SJSA1 (cell line): ENCODE data around the gene SERPIND1. TPM values are rescaled to one million over a fixed set of nuclear protein-coding genes. Genes with fewer than 3 reads are reported as not detected.

Source experiments
- DNase-seq, 2 experiments: peaks; one replicate each; pipeline ENCODE4 v3.0.0-alpha.2; 2015 to 2020; ENCODE audit warnings: low spot score in 2 of 2, low read depth in 1 of 2
- H3K27ac ChIP-seq: fragments of 250-450 bp; sonication (Bioruptor Pico); 2 replicates; pipeline ENCODE4 v1.5.1; 2020; ENCODE audit warnings: mild to moderate bottlenecking, moderate library complexity
- H3K27me3 ChIP-seq: fragments of 250-450 bp; sonication (Bioruptor Pico); replicated peaks from 2 replicates; pipeline ENCODE4 v1.5.1; 2020; ENCODE audit warnings: mild to moderate bottlenecking, moderate library complexity
- H3K36me3 ChIP-seq: fragments of 250-450 bp; sonication (Bioruptor Pico); 2 replicates; pipeline ENCODE4 v1.5.1; 2020; ENCODE audit warnings: mild to moderate bottlenecking
- H3K4me1 ChIP-seq: fragments of 250-450 bp; sonication (Bioruptor Pico); replicated peaks from 2 replicates; pipeline ENCODE4 v1.6.1; 2021; ENCODE audit warnings: mild to moderate bottlenecking
- H3K4me3 ChIP-seq: fragments of 250-450 bp; sonication (Bioruptor Pico); 2 replicates; pipeline ENCODE4 v1.5.1; 2020; ENCODE audit warnings: mild to moderate bottlenecking
- H3K9me3 ChIP-seq: fragments of 250-450 bp; sonication (Bioruptor Pico); replicated peaks from 2 replicates; pipeline ENCODE4 v1.5.1; 2020; ENCODE audit warnings: mild to moderate bottlenecking
- total RNA-seq: library from RNA; depleted of rRNA; stranded (reverse); fragments of >200 nt; shearing (Covaris generic); gene quantifications from 2 replicates; pipeline ENCODE4 v1.2.3, GENCODE V29; 2014

Gene SERPIND1
- total RNA-seq, 1 experiment from 2014 or later, result not detected

DNA sequence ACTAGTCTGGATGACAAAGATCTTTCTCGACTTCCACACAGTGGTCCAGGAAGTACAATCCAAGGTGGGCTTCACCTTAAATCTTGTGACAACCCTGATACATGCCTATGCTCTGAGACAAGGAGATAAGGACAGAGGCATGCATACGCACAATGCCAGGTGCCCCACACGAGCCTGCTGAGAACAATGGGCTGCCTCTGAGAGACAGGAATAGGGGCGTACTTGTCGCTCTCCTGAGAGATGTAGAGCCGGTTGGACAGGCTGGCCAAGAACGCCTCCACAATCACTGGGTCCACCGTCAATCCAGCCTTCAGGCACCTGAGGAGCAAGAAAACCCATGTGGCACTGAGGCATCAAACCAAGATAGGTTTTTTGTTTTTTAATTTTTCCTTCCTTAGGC is 25.5 kb downstream of the SERPIND1 start:
- H3K9me3 ChIP-seq, result no peaks in the 10 kb centered on the region
- no peak for DNase-seq
- H3K27ac ChIP-seq, result no peak overlapping the region
- peaks cover 86% of the 10 kb centered on the region for H3K36me3 ChIP-seq
- no peaks in the 10 kb centered on the region for H3K27me3 ChIP-seq
- peaks cover under 1% of the 10 kb centered on the region; the same call in 1 of the 2 replicates for H3K4me1 ChIP-seq
- no peak overlapping the region for H3K4me3 ChIP-seq

DNA sequence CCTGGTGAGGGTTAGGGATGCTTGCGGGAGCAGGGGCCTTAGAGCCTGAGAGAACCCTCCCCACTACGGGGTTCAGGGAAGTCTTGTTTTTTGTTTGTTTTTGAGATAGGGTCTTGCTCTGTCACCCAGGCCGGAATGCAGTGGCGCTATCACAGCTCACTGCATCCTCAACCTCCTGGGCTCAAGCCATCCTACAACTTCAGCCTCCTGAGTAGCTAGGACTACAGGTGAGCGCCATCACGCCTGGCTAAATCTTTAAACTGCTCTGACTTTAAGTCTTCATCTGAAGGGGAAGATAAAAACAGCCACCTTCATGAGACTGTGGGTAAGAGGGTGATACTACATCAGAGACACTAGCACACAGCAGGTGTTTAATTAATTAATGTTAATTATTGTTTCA is 28.5 kb downstream of the SERPIND1 start:
- no peak for DNase-seq
- Histone ChIP-seq H3K27me3 (no peaks in the 10 kb centered on the region), H3K4me1 (peaks cover 18% of the 10 kb centered on the region), H3K36me3 (peaks cover 92% of the 10 kb centered on the region), H3K9me3 (no peaks in the 10 kb centered on the region), H3K4me3 (no peak overlapping the region), H3K27ac (no peak overlapping the region)

GRCh38 chr22:20802922-20803553 is 29.1 kb downstream of the SERPIND1 start:
- H3K36me3 ChIP-seq, result peaks cover 88% of the 10 kb centered on the region

GRCh38 chr22:20803696-20804324 is 29.9 kb downstream of the SERPIND1 start:
- Histone ChIP-seq H3K27ac (no peak overlapping the region), H3K27me3 (no peaks in the 10 kb centered on the region), H3K4me1 (peaks cover 20% of the 10 kb centered on the region), H3K9me3 (no peaks in the 10 kb centered on the region), H3K4me3 (no peak overlapping the region), H3K36me3 (peaks cover 82% of the 10 kb centered on the region)
- DNase-seq, result no peak

More at GRCh38 chr22:20802922-20803553, 29.1 kb downstream of the SERPIND1 start:
- Histone ChIP-seq H3K27me3 (no peaks in the 10 kb centered on the region), H3K4me3 (no peak overlapping the region), H3K27ac (no peak overlapping the region), H3K9me3 (no peaks in the 10 kb centered on the region), H3K4me1 (peaks cover 20% of the 10 kb centered on the region)
- DNase-seq, result no peak

DNA sequence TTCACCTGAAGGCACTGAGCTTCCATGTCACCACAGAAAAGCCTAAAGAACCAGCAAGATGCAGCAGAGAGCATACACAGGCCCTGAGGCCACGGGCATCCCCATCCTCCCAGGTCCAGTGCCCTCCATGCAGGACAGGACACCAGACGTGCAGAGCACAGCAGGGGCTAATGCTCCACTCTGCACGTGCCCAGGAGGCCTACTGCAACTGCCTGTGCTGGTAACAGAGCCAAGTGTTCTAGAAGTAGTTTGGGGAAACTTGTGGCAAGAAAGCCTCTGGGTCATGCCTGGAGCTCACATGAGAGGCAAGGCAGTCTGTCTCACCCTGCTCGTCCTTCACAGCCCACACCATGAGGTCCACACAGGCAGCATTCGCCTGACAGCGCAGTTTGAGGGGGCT is 30.7 kb downstream of the SERPIND1 start:
- H3K4me1 ChIP-seq, result peaks cover 20% of the 10 kb centered on the region
- no peaks in the 10 kb centered on the region for H3K27me3 ChIP-seq
- H3K27ac ChIP-seq, result no peak overlapping the region
- no peak overlapping the region for H3K4me3 ChIP-seq
- H3K9me3 ChIP-seq, result no peaks in the 10 kb centered on the region
- no peak for DNase-seq
- peaks cover 80% of the 10 kb centered on the region for H3K36me3 ChIP-seq

DNA sequence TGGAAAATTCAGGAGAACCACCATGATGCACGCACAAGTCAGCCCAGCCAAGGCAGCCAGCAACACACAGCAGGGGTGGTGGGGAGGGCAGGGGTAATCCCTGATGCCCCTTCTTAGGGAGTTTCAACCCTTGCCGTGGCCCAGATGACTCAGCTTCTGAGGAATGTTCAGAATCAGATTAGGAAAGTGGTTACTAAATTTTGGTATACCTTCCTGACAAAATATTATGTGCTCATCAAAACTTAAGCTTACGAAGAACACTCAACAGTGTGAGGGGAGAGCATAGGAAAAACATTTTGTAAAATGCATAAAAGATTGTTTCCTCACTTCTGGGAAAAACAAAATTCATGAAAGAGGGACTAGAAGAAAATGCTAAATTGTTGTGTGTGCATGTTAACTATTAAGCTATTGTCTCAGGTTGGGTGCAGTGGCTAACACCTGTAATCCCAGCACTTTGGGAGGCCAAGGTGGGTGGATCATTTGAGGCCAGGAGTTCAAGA is 32.1 kb downstream of the SERPIND1 start:
- DNase-seq, result peak; percentile 27 to 53
- no peaks in the 10 kb centered on the region for H3K27me3 ChIP-seq
- peak overlapping the region; percentile 14; the same call in 1 of the 2 replicates for H3K27ac ChIP-seq
- H3K4me1 ChIP-seq, result peaks cover 20% of the 10 kb centered on the region
- no peaks in the 10 kb centered on the region for H3K9me3 ChIP-seq
- H3K4me3 ChIP-seq, result no peak overlapping the region
- peaks cover 75% of the 10 kb centered on the region for H3K36me3 ChIP-seq

DNA sequence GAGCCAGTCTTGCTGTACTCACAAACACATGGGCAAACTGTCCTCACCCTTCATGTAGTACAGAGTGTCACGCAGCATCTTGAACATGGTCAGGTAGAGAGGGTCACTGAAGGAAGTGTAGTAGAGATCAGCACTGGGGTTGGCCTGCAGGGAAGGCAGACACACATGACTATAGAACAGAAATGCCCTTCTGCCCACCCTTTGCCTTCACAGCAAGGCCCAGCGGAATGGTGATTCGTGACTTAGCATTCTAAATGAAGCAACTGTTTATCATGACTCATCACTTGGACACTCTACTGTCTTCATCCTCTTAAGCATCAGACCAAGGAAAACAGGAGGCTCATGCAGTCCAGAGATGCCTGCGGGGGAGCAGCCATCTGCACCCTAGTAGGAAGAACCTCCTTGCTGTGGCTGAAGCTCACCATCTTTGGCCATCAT is 33.4 kb downstream of the SERPIND1 start:
- Histone ChIP-seq H3K9me3 (no peaks in the 10 kb centered on the region), H3K27me3 (no peaks in the 10 kb centered on the region), H3K36me3 (peaks cover 66% of the 10 kb centered on the region), H3K4me1 (peaks cover 20% of the 10 kb centered on the region), H3K27ac (peak overlapping the region; percentile 43; the same call in 1 of the 2 replicates), H3K4me3 (no peak overlapping the region)
- peak; percentile 77 to 79 for DNase-seq

GRCh38 chr22:20808844-20809243 is 34.9 kb downstream of the SERPIND1 start:
- H3K4me3 ChIP-seq, result no peak overlapping the region
- no peak for DNase-seq
- peaks cover 60% of the 10 kb centered on the region for H3K36me3 ChIP-seq
- no peaks in the 10 kb centered on the region for H3K27me3 ChIP-seq
- H3K4me1 ChIP-seq, result peaks cover 20% of the 10 kb centered on the region
- no peaks in the 10 kb centered on the region for H3K9me3 ChIP-seq
- H3K27ac ChIP-seq, result no peak overlapping the region

GRCh38 chr22:20809538-20810185 is 35.7 kb downstream of the SERPIND1 start:
- Histone ChIP-seq H3K4me1 (peaks cover 20% of the 10 kb centered on the region), H3K27ac (no peak overlapping the region), H3K27me3 (no peaks in the 10 kb centered on the region), H3K9me3 (no peaks in the 10 kb centered on the region), H3K36me3 (peaks cover 58% of the 10 kb centered on the region), H3K4me3 (no peak overlapping the region)
- DNase-seq, result no peak

DNA sequence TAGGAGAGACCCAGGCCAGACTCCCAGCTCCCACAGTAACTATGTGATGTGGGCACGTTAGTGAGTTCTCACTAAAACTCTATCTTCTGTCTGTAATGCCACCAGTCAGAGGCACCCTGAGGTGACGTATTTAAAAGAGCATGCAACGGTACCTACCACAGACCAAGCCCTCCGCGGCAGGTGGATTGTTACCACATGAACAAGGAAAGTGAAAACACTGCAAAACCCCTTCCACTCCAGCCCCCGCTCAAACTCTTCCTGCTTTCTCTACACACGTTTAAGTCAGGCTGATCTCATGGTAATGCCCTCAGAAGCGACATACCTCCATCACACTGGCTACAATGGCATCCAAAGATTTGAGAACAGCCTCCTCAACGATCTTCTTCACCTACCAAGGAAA is 36.7 kb downstream of the SERPIND1 start:
- DNase-seq, result no peak
- H3K36me3 ChIP-seq, result peaks cover 50% of the 10 kb centered on the region
- no peak overlapping the region for H3K27ac ChIP-seq
- peaks cover 20% of the 10 kb centered on the region for H3K4me1 ChIP-seq
- H3K4me3 ChIP-seq, result no peak overlapping the region
- H3K9me3 ChIP-seq, result no peaks in the 10 kb centered on the region
- no peaks in the 10 kb centered on the region for H3K27me3 ChIP-seq

- Histone ChIP-seq H3K9me3 (no peaks in the 10 kb centered on the region), H3K4me1 (peaks cover 15% of the 10 kb centered on the region), H3K4me3 (no peak overlapping the region), H3K27me3 (no peaks in the 10 kb centered on the region), H3K36me3 (peaks cover 46% of the 10 kb centered on the region), H3K27ac (no peak overlapping the region)
- no peak for DNase-seq
Observed at GRCh38 chr22:20811171-20811570, 37.3 kb downstream of the SERPIND1 start.

DNA sequence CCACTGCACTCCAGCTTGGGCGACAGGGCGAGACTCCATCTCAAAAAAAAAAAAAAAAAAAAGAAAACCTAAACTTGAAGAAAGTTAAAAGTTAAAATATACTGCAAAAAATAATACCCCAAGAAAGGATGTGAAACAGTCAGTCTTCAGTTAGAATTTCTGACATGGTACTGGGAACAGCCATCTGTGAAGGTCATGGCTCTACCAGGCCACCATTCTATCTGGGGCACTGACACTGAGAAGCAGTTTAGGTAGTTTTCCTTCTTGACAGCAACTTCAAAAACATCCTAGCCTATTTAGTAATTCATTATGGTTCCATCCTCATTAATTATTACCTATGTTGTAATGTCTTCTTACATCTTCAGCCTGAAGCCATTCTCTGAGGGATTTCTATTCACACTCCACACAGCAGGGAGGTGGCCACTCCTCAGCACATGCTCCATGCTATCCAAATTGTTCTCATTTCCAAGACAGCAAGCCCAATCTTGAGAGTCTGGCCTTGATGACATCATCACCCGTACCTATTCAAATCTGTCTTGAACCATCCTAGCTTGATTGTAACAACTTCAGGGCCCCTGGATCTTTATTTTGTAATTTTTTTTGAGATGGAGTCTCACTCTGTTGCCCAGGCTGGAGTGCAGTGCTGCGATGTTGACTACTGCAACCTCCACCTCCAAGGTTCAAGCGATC is 38.2 kb downstream of the SERPIND1 start:
- Histone ChIP-seq H3K27me3 (no peaks in the 10 kb centered on the region), H3K4me3 (no peak overlapping the region), H3K9me3 (no peaks in the 10 kb centered on the region), H3K36me3 (peaks cover 43% of the 10 kb centered on the region), H3K4me1 (peaks cover 6% of the 10 kb centered on the region), H3K27ac (no peak overlapping the region)
- DNase-seq, result no peak

GRCh38 chr22:20813056-20813455 is 39.1 kb downstream of the SERPIND1 start:
- DNase-seq, result no peak
- Histone ChIP-seq H3K27me3 (no peaks in the 10 kb centered on the region), H3K4me1 (no peaks in the 10 kb centered on the region), H3K4me3 (no peak overlapping the region), H3K27ac (no peak overlapping the region), H3K9me3 (no peaks in the 10 kb centered on the region), H3K36me3 (peaks cover 40% of the 10 kb centered on the region)
